Natural killer cell (primary cell): ENCODE data around the gene STK32B. TPM values are rescaled to one million over a fixed set of nuclear protein-coding genes. Genes with fewer than 3 reads are reported as not detected.

Experiments used
- ATAC-seq, 3 donors: fragments of 150-1000 bp in 2 of 3; fragments of 200-7000 bp in 1 of 3; cut with Tn5 transposase; 1 replicate in 1 of 3; 2 replicates in 2 of 3; pipeline ENCODE4 v1.10.0; 2021; ENCODE audit warnings: mild to moderate bottlenecking in 2 of 3, moderate library complexity in 2 of 3
- DNase-seq, 2 donors: peaks; one replicate each; pipeline versions ENCODE4 v3.0.0 to v3.0.0-alpha.2; 2013 to 2021; ENCODE audit warnings: mixed read lengths in 1 of 2
- H3K27ac ChIP-seq: one replicate; pipeline ENCODE4 v1.5.1; 2013; ENCODE audit warnings: mild to moderate bottlenecking, low read length
- H3K27me3 ChIP-seq: one replicate; pipeline ENCODE4 v1.6.1; 2013; ENCODE audit warnings: low read length; ENCODE audit not compliant: control insufficient read depth, insufficient read depth
- H3K36me3 ChIP-seq: one replicate; pipeline ENCODE4 v1.6.1; 2013; ENCODE audit warnings: low read length; ENCODE audit not compliant: control insufficient read depth, insufficient read depth
- H3K4me1 ChIP-seq: one replicate; pipeline ENCODE4 v1.6.1; 2013; ENCODE audit warnings: low read length; ENCODE audit not compliant: control insufficient read depth, insufficient read depth
- H3K4me3 ChIP-seq: one replicate; pipeline ENCODE4 v1.5.1; 2013; ENCODE audit warnings: low read length
- H3K9me3 ChIP-seq: one replicate; pipeline ENCODE4 v1.6.1; 2013; ENCODE audit warnings: low read length; ENCODE audit not compliant: control insufficient read depth, insufficient read depth
- H3K27ac Mint-ChIP-seq, 2 donors: one replicate each; pipeline ENCODE4 v1.8.0; 2022; ENCODE audit warnings: mild to moderate bottlenecking in 2 of 2, mixed read lengths in 2 of 2, moderate library complexity in 1 of 2
- H3K27me3 Mint-ChIP-seq, 2 donors: one replicate each; pipeline ENCODE4 v1.8.0; 2022; ENCODE audit warnings: low read depth in 2 of 2, mixed read lengths in 2 of 2
- H3K36me3 Mint-ChIP-seq: one replicate; pipeline ENCODE4 v1.8.0; 2022; ENCODE audit warnings: mixed read lengths
- H3K4me1 Mint-ChIP-seq, 2 donors: one replicate each; pipeline ENCODE4 v1.8.0; 2022; ENCODE audit warnings: mixed read lengths in 2 of 2
- H3K4me3 Mint-ChIP-seq: one replicate; pipeline ENCODE4 v1.8.0; 2022; ENCODE audit warnings: mild to moderate bottlenecking, moderate library complexity, mixed read lengths
- H3K9me3 Mint-ChIP-seq, 2 donors: one replicate each; pipeline ENCODE4 v1.8.0; 2022; ENCODE audit warnings: mixed read lengths in 2 of 2
- CTCF ChIP-seq: fragments of 200-600 bp; IDR thresholded peaks from one replicate; pipeline ENCODE4 v1.8.0; 2022; ENCODE audit warnings: antibody characterized with exemption
- WGBS: methylation state at CpG from one replicate; pipeline ENCODE4 v1.1.7; 2013; ENCODE audit warnings: missing lambda C conversion rate; ENCODE audit not compliant: insufficient coverage; 5-methylcytosine and 5-hydroxymethylcytosine counted together
- intact Hi-C: fragments of 100-400 bp; cut with micrococcal nuclease; formaldehyde crosslinking; loops from one replicate; pipeline ENCODE4 v1.14.2; 2022
- total RNA-seq, 4 donors: library from RNA; stranded (reverse); fragments of 120-200 nt in 1 of 4; gene quantifications; one replicate each; pipeline versions ENCODE4 v1.2.3 to v1.2.4, GENCODE V29; 2013 to 2022

The STK32B gene
- total RNA-seq, 3 donors from 2014 or later (not counting 1 experiment from before 2014, with no cell fraction given): 0.32 to 0.33 TPM; not detected in 1

- peaks cover 2 to 6% of the 10 kb centered on the region in 2 donors for H3K9me3 Mint-ChIP-seq
- no peak overlapping the region for H3K4me3 Mint-ChIP-seq
- no peak overlapping the region for H3K27ac ChIP-seq
- intact Hi-C loops: no loop called here
- H3K4me1 ChIP-seq: no peaks in the 10 kb centered on the region
- no peak for DNase-seq
- H3K36me3 Mint-ChIP-seq: peaks cover 6% of the 10 kb centered on the region
- H3K4me1 Mint-ChIP-seq: no peaks in the 10 kb centered on the region
- no peak overlapping the region for H3K4me3 ChIP-seq
- H3K27me3 Mint-ChIP-seq: no peaks in the 10 kb centered on the region
- no peaks in the 10 kb centered on the region for H3K27me3 ChIP-seq
- peaks cover 4% of the 10 kb centered on the region for H3K9me3 ChIP-seq
- no peaks in the 10 kb centered on the region for H3K36me3 ChIP-seq
- no peak overlapping the region for H3K27ac Mint-ChIP-seq
- no peak for TF ChIP-seq CTCF
- no peak for ATAC-seq
These were observed 170.8 kb downstream of the STK32B start for GRCh38 chr4:5222047-5222446.

DNA sequence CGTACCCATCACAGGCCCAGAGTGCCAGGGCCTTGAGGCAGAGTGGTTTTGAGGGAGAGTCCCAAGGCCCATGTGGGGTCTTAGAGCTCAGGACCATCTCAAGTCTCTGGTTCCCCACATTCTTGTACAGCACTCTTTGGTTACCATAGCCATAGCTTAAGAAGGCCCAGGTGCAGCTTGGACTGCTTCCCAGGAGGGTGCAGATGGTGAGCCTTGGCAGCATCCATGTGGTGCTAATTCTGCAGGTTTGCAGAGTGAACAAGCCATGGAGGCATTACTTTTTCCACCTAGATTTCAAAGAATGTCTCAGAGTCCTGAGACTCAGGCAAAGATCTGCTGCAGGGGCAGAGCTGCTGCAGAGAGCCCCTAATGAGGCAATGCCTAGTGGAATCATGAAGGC is 171.7 kb downstream of the STK32B start:
- no peak overlapping the region for H3K27ac Mint-ChIP-seq
- peaks cover 6% of the 10 kb centered on the region for H3K36me3 Mint-ChIP-seq
- no peak for ATAC-seq
- Histone ChIP-seq H3K4me1 (no peaks in the 10 kb centered on the region), H3K9me3 (peaks cover 4% of the 10 kb centered on the region), H3K4me3 (no peak overlapping the region), H3K27ac (no peak overlapping the region), H3K27me3 (no peaks in the 10 kb centered on the region), H3K36me3 (no peaks in the 10 kb centered on the region)
- intact Hi-C loops: no loop called here
- H3K4me3 Mint-ChIP-seq: no peak overlapping the region
- H3K27me3 Mint-ChIP-seq: no peaks in the 10 kb centered on the region
- WGBS: 100% methylated on average over 1 of the region's 1 CpG
- H3K4me1 Mint-ChIP-seq: no peaks in the 10 kb centered on the region
- TF ChIP-seq CTCF: no peak
- peaks cover 2 to 6% of the 10 kb centered on the region in 2 donors for H3K9me3 Mint-ChIP-seq
- DNase-seq: no peak

DNA sequence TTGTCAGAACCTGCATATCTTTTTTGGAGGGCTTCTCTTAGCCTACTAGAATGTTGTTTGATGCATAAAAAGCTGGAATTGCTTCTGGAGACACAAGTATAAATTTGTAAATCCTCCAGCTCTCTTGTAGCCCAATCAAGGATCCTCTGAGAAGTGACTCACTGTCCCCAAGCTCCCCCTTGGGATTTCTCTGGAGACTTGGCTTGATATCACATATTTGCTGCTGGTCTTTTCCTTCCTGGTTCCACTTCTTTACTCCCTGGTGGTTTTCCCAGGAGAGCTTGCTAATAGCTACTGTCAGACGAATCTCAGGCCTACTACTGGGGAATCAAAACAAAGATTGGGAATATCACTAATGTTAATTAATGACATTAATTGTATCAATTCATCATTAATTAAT is 173.1 kb downstream of the STK32B start:
- intact Hi-C loops: no loop called here
- Mint-ChIP-seq H3K4me3 (no peak overlapping the region), H3K27ac (no peak overlapping the region), H3K9me3 (peaks cover 2 to 6% of the 10 kb centered on the region in 2 donors), H3K4me1 (no peaks in the 10 kb centered on the region), H3K27me3 (no peaks in the 10 kb centered on the region), H3K36me3 (peaks cover 6% of the 10 kb centered on the region)
- no peaks in the 10 kb centered on the region for H3K4me1 ChIP-seq
- no peak for ATAC-seq
- no peaks in the 10 kb centered on the region for H3K36me3 ChIP-seq
- no peak overlapping the region for H3K4me3 ChIP-seq
- DNase-seq: no peak
- H3K9me3 ChIP-seq: peaks cover 4% of the 10 kb centered on the region
- no peak overlapping the region for H3K27ac ChIP-seq
- no CpG with 5 or more reads among the region's 1 CpG for WGBS
- no peak for TF ChIP-seq CTCF
- H3K27me3 ChIP-seq: no peaks in the 10 kb centered on the region

GRCh38 chr4:5232549-5232948 is 181.3 kb downstream of the STK32B start:
- Mint-ChIP-seq H3K36me3 (no peaks in the 10 kb centered on the region), H3K27me3 (peaks cover 0 to 5% of the 10 kb centered on the region in 2 donors), H3K4me1 (no peaks in the 10 kb centered on the region), H3K4me3 (no peak overlapping the region), H3K27ac (no peak overlapping the region), H3K9me3 (no peaks in the 10 kb centered on the region)
- Histone ChIP-seq H3K27me3 (no peaks in the 10 kb centered on the region), H3K4me1 (no peaks in the 10 kb centered on the region), H3K36me3 (no peaks in the 10 kb centered on the region), H3K4me3 (no peak overlapping the region), H3K27ac (no peak overlapping the region), H3K9me3 (no peaks in the 10 kb centered on the region)
- TF ChIP-seq CTCF: no peak
- WGBS: 85% methylated on average over 1 of the region's 1 CpG
- intact Hi-C loops: no loop called here
- ATAC-seq (no peak), DNase-seq (no peak)
